NCI-H1417 treated with DMSO at 0.1 percent for 48 hours (cell line): Measurements from ENCODE around the gene SCYL2.

Source experiments
- DNase-seq: peaks from one replicate; lab custom pipeline; 2025; lab: John Stamatoyannopoulos, UW

Gene SCYL2

DNA sequence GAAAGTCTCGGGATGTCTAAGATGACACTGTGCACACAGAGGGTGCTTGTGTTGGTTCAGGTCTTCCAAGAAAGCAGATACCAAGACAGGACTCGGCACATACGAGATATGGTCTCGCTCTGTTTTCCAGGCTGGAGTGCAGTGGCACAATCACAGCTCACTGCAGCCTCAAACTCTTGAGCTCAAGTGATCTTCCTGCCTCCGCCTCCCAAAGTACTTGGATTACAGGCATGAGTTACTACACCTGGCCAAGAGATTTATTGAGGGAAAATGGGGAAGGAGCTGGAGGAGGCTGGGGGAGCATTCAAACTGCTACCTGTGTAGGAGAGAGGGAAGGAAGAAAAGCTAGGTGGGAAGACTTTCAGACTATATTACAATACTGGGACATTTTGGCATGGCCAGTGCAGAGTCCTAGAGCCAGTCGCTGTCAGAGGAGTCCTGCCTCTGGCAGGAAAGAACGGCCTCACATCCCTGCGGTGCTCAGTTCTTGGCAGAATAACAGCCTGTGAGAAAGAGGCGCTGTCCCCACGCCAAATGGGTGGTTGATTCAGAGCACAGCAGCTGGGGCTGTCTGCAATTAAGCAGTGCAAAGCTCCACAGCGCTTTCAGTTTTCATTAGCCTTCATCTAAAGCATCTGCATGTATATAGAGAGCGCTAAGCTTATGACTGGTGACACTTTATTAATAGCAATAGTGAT is 108.2 kb downstream of the SCYL2 start:
- DNase-seq, result no peak

DNA sequence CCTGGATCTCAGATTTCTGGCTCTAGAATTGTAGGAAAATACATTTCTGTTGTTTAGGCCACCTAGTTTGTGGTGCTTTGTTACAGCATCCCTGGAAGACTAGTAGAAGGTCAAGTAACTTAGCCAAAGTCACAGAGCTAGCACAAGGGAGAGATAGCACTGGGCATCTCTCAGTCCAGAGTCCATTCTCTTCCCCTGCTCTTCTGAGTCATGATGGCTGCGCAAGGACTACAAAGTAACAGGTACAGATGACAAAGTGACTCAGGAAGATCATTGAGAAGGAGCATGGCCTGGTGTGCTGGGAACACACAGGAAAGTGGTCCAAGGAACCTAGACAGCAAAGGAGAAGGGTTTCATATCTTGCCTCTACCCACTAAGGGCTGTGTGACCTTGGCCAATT is 109.2 kb downstream of the SCYL2 start:
- DNase-seq, result no peak

DNA sequence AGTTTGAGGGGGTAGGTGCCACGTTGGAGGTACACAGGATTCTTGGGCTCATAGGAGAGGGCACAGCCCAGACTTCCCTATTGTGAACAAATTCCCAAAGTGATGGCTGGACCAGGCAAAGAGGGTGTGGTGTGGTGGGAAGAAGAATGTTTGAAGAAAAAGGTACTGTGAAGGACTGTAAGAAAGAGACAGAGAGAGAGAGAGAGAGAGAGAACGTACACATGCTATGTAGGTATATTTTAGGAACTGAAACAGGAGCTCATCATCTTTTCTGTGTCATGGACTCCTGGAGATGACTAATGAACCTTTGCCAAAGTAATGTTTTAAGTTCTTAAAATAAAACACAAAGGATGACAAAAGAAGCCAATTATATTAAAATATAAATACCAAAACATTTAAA is 114.4 kb downstream of the SCYL2 start:
- DNase-seq, result no peak

DNA sequence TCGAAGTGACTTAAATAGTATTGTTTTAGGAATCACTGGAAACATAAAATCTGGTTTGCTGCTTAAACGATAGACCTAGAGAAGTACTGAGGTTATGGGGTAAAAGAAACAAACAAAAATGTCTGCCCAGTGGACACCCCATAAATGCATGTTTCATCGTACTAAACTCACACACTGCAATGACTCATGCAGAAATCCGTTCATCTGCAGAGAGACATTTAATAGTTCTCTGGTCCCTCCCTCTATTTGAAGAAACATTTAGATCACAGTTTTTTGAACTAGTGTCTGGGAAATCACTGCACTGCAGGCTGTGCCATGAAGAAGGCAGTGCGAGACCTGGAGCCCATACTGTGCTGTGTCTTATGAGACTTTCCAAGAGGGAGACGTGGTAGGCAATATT is 115.4 kb downstream of the SCYL2 start:
- no peak for DNase-seq

DNA sequence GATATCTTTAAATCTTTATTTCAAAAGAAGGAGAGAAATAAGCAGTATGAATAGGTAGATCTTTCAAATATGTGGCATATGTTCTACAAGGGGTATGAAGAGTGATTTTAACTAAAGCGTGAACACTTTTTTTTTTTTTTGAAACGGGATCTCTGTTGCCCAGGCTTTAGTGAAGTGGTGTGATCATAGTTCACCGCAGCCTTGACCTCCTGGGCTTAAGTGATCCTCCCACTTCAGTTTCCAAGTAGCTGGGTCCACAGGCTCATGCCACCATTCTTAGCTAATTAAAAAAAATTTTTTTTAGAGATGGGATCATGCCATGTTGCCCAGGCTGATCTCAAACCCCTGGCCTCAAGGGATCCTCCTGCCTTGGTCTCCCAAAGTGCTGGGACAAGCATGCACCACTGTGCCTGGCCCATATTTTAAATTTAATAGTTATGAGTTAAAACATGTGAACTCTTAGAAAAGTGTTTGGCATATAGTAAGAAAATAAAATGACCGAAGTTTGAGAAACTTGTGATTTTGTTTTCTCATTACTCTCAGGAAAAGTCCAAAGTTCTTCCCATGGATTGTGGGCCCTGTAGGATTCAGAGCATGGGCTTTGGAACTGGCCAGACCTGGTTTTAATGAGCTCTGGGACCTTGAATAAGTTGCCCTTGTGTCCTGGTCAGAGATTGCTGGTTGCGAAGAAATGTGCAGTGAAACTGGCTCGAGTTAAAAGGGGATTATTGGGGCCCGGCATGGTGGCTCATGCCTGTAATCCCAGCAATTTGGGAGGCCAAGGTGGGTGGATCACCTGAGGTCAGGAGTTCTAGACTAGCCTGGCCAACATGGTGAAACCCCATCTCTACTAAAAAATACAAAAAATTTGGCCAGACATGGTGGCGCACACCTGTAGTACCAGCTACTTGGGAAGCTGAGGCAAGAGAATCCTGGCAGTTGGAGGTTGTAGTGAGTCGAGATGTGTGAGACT is 116.9 kb downstream of the SCYL2 start:
- DNase-seq, result no peak

DNA sequence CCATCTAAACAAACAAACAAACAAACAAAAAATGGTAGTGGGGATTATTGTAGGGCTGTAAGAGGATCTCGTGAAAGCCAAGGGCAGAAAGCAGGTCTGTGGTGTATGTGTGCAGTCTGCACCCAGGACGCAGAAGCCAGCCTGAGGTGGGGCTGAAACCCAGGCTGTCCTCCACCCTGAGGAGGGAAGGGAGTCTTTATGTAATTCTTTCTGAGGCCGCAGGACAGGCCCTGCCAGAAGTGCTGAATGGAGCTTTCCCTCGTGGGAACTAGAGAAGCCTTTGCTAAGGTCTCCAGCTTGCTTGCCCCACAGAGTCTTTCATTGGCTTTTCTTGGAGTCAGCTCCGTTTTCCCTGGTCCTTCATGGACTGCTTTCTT is 117.6 kb downstream of the SCYL2 start:
- DNase-seq, result no peak

DNA sequence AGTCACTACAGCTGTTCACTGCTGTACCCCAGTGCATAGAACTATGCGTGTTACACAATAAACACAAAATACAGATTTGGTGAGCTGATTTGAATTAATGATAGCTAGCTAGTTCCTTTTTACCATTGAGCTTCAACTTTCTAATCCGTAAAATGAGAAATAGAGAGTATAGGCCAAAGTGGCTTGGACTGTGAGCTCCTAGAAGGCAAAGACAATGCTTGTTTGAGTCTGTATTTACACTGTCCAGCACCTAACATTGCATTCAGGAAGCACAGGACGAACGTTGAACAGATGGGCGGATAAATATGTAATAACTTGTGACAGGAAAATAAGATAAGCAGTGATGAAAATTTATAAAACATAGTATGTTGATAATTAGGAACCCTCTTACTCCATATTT is 121.4 kb downstream of the SCYL2 start:
- DNase-seq, result no peak
